ENCODE results near the gene WASF3.

Gene WASF3

DNA sequence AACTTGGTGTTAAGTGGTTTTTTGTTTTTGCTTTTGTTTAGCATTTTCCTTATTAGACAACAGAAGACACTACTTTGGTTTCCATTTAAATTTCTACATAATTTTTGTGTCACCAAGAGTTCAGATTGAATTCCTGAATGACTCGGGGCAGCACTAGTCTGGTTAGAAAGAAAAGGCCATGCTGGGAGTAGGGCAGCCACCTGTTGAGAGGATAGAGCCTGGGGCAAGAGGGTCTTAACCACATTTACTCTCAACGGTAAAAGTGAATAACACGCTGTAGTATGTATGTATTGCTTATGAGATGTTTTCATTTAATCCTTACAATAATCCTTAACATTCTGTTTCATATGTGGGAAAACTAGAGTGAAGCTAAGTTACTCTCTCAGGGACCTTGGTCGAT is 131.5 kb downstream of the WASF3 start:
- DNase-seq, result no peak

DNA sequence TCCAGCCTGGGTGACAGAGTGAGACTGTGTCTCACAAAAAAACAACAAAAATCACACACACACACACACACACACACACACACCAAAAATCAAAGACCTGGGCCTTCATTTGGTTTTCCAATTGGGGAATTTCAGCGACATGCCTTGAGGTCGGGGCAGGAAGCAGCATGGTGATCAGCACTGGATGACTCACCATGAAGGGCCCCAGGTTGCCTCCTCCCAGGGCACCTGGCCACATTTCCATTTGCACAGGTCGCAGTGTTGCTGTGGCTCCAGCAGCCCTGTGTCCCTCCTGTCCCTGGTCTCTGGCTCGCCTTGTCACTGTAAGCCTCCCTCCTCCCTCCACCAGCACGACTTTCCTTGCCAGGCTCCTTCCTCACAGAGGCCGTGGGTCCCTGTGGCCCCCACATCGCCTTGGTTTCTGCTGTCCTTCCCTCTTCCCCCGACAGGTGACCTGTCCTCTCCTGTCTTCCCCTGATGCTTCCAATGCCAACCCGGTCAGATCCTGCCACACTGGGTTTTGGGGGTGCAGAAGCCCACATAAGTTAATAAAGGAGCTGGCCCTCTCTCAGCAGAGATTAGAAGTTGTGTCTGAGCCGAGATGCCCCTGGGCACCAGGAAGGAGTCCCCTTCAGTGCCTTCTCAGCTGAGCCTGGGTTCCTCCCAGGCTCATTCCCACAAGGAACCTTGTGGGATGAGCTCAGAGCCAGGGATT is 136.4 kb downstream of the WASF3 start:
- no peak for DNase-seq

DNA sequence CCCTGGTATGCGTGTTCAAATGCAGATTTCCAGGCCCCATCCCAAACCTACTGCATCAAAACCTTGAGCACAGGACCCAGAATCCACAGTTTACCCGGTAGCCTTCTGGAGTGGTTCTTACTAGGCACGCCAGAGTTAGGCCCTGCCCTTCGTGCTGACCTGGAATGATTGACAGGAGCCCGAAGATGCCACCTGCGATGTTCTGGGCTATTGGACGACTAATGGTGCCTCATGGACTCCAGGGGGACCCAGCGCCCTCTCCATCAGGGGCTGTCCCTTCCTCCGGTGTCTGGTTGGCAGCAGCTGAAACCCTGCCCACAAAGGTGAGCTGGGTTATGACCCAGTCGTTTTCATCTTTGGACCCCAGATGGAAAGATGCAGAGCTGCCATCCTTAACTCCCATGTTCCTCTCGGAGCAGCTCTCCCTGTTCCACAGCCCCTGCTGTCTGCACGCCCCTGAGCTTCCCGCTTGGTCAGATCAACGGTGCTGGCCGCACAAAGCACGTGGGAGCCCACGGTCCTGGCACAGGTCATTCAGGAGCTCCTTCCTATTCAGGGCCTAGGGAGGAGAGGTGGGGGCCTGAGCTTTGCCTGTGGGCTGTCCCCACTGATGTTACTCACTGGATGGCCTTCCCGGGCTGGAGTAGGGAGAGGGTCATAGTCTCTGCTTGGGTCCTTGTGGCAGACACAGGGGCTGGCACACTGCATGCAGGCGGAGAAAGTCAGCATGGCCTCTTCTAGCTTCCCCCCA is 137.3 kb downstream of the WASF3 start:
- DNase-seq, result no peak

DNA sequence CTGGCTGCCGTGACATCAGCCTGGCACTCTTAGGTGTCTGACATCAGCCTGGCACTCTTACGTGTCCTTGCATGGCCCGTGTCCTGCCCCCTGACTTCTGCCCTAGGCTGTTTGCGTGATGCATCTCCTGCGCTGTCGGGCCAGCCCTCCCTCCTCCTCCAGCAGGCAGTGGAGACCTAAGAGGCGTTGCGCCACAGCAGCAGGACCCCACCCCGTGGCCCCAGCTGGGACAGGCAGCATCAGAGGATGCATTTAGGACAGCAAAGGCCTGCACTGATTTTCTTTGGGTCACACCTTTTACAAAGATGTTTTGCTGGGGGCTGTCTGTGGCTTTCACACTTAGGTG is 137.8 kb downstream of the WASF3 start:
- no peak for DNase-seq

DNA sequence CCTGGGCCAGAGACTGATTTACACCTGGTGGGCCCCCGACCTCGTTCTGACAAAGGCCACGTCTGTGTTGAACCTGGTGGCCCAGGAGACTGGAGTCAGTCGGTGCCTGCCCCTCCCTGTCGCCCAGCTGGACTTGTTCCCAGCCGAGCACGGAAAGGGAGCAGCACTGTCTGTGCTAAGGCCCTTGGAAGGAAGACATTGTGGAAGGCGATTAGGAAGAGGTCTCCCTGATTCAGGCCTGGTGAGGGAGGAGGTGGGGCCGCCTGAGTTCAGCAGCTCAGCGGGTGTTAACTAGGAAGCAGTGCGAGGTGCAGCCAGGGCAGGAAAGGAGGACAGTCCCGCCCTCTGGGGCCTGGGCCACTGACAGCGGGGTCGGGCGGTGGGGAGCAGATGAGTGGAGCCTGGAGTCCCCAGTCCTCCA is 138.4 kb downstream of the WASF3 start:
- no peak for DNase-seq

DNA sequence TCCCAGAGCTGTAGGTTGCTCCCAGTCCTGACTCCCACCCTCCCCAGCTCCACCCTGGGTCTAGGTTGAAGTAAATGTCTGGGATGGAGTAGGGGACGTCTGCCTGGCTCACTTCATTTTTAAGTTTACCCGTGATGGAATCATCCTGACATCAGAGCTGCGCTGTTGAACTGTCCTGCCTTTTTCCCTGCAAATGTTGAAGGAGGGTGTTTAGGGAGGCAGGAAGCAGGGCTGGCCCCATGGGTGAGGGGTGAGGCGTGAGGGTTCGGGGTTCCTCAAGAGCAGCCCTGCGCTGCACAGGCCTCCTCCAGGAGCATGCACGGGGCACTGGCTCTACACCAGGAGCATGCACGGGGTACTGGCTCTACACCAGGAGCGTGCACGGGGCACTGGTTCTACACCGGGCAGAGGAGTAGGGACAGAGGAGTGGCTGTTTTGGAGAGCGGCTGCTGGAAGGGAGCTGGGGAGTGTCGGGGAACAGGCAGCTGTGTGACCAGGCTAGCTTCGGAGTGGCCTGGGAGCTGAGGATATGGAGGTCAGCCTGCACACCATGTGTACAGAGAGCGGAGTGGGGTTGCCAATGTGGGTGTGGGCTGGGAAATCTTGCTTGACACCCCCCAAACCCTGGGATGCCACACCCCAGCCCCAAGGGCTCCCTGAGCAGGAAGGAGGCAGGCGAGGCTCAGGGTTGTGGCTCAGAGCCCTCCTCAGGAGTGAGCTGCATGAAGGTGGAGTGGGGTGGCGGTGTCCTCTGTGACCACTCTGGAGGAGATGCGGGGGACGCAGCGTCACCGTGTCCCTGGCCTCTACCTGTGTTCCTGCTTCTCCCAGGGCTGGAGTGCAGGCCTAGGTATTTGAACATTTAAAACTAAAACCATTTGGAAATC is 139.8 kb downstream of the WASF3 start:
- DNase-seq, result no peak

DNA sequence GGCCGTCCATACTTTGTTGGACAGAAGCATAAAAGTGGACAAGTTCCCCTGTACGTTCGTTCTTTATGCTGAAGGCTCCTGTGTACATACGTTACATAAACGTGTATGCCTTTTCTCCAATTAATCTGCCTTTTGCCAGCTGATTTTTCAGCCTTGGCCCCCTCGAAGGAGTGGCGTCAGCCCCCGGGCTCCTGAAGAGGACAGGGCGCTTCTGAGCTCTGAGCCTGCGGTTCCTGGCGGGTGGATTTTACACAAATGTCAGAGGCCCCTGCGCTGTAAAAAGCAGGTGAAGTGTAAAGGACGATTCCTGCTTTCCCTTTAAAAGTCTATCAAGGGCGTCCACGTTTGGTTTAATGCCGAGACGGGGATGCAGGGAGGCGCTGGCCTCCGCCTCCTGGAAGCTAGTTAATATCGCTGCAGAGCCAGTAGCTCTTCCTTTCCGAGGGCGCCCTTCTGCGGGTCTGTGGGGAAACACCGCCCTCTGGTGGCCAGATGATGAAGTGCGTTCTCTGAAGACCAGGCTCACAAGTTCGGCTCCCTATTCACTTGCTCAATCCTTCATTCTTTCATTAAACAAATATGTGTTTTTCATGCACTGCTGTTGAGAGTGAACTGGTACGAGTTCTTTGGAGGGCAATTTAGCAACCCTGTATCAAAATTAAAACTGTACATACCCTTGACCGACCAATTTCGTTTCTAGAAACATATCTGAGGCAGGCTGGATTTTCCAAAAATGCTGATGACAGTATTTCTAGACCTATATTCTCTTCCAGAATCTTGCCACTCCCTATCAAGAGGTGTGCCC is 141.1 kb downstream of the WASF3 start:
- peak; percentile 71 to 75 for DNase-seq

DNA sequence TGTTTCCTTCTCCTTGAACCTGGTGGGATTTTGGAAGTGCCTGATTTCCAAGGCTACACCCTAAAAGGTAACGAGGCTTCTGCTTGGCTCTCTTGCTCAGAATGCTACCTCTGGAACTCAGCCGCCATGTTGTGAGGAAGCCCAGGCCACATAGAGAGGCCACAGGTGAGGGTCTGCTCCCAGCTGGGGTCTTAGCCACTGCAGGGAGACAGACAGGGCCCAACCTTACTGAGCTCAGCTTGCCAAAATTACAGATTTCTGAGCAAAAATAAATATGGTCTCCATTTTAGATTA is 141.7 kb downstream of the WASF3 start:
- no peak for DNase-seq

DNA sequence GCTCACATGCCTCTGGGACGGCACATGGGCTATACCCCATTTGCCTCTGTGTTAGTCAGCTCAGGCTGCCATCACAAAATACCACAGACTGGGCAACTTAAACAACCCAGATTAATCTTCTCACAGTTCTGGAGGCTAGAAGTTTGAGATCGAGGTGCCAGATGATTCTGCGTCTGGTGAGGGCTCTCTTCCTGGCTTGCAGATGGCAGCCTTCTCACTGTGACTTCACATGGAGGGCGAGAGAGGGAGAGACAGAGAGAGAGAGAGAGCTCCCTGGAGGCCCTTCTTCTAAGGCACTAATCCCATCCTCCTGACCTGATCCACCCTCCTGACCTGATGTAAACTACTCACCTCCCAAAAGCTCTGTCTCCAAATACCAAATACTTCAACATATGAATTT is 148.1 kb downstream of the WASF3 start:
- DNase-seq, result no peak

DNA sequence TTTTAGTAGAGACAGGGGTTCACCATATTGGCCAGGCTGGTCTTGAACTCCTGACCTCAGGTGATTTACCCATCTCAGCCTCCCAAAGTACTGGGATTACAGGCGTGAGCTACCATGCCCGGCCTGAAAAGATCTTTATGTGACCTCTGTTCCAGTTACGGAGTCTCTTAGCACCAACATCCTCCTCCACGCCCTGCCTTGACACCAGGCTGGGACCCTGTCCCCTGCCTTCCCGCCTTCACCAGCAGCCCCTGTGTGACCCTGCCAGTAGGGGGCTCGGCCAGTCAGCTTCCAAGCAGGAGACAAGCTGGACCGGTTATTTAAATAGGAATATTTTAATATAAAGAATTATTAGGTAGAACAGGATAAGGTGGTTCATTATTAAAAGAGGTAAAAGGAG is 148.9 kb downstream of the WASF3 start:
- no peak for DNase-seq

DNA sequence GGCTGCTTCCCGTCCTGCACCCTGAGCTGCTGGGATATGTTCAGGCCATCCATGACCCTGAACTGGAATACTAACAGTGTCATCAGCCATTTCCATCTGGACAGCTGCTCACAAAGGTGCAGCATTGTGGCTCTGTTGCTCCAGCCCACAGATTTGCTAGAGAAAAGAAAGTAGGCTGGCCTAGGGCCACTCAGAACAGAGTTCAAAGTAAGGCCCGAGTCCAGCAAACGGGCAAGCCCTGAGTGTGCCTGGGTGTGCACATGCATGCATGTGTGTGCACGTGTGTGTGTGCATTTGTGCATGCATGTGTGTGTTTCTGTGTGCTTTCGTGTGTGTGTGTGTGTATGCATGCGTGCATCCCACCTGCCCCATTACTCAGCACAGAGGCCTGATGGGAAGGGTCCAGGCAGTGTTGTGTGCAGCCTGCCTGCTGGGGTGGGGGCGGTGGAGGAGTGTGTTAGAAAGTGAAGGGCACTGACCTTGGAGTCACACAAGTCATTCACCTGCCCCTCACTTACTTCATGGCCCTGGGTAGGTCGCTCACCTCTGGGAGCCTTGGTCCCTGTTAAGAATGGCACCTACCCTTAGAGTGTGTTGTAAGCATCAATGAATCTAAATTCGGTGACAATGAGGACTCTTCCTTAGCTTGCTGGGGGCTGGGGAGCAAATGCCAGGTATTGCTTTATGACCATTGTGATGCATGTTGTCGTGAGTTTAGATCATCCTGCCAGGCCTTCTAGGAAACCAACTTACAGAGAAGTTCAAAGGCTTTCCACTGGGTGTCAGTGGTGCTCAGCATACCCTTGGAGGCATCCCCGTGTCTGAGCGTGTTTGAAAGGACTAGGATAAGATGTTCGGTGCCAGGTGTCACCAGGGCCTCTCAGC is 149.9 kb downstream of the WASF3 start:
- no peak for DNase-seq

DNA sequence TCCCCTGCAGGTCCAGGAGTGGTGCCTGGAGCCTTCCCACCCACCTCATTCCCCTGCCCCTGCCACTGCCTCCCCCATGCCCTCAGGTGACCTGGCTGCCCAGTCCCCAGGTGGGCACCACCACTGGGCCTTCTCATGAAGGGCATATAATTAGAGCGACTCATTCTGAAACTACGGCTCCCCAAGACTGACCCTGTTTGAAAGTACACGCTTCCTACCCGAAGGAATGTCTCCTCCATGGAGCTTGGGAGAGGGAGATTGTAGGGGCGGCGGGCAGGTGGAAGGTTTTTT is 150.5 kb downstream of the WASF3 start:
- no peak for DNase-seq

DNA sequence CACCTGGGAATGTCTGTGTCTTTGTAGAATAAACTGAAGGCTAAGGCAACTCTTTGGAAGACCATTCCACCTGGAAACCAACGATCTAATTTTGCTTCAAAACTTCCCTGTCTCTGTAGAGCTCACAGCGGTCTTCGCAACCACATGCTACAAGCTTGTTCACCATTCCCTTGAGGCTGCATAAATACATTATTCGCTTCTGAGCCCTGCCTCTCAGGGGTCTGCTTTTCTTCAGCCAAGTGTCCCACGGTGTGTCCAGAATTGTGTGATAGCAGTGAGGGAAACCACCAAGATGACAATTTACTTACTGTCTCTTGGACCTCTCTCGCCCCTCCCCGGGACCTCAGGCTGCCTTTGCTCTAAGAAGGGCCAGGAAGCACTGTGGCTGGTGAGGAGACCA is 152.0 kb downstream of the WASF3 start:
- no peak for DNase-seq

DNA sequence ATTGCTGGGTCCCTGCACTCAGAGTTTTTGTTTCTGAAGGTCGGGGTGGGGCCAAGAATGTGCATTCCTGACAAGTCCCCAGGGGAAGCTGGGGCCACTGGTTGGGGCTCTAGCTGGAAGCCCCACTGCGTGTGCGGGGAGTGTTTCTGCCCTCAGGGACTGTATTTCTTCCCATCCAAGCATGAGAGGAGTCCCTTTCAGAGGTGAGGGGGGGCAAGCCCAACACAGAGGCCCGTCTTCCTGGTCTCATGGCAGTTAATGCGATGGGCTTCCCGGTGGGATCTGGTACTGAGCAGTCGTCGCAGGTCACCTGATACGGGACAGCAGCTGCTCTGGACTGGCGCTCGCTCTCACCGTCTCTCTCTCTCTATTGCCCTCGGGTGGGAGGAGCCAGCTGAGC is 152.7 kb downstream of the WASF3 start:
- DNase-seq, result no peak

DNA sequence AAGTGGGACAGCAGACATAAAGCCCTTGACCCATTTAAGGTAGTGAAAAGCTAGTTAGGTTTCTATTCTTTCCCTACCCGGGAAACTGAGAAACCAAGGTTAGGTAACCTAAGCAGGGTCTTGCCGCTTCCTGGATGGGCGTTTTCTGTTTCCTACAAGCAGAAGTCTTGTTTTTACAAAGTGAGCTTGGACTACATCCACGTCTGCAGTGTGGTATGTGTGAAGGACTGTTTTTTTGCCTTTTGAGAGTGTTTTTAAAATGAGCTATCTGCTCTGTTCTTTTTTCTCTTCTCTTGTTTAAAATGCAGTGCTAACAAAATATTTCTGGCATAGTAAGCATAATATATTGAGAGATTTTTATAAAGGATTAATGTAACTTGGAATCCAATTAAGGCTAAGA is 153.7 kb downstream of the WASF3 start:
- no peak for DNase-seq

DNA sequence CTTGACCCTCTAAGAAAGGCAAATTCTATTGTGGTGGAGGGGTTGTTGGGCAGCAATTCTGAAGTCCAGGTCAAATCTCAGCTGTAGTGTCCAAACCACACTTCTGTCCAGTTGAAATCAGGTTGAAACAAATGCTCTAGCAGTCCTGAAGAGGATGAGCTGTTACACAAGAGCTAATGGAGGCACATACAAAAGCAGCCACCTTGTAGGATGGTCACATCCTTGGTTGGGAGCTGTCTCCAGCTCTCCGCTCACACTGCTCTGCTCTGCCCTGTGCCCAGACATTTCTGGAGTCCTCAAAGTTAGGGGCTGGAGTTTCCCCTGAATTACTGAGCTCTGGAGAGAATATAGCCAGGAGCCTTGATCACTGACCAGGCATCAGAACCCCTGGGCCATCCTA is 155.9 kb downstream of the WASF3 start:
- DNase-seq, result no peak

DNA sequence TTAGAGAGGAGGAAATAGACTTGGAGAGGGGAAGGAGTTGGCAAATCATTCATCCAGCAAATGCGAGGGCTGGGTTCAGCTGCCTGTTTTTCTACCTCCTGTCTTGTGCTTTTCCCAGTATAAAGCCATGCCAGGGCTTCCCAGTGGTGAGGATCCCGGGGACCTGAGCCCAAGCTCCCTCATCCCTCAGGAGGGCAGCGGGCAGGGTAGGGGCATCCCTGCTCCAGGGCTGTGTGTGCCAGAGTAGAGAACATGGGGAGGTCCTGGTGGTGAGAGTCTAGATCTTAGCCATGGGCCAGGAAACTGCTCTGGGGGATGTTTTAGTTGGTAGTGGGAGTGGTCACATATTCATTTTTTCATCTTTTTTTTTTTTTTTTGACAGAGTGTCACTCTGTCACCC is 159.5 kb downstream of the WASF3 start:
- DNase-seq, result no peak

DNA sequence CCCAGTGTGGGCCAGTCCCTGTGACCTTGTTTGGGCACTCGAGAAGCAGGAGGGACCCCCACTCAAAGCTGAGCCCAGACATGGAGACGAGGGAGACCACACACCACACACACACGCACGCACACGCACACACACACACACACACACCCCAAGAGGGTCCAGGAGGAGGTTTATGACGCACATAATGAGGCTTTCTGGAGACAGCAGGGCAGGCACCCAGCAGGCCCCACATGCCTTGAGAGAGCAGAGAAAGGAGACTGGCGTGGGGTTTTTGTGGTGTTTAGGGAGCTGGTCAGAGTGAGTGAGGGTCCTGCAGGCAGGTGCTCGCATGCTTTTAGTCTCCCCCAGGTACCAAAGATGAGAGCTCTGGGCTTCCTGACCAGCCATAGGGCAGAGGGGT is 160.7 kb downstream of the WASF3 start:
- no peak for DNase-seq

DNA sequence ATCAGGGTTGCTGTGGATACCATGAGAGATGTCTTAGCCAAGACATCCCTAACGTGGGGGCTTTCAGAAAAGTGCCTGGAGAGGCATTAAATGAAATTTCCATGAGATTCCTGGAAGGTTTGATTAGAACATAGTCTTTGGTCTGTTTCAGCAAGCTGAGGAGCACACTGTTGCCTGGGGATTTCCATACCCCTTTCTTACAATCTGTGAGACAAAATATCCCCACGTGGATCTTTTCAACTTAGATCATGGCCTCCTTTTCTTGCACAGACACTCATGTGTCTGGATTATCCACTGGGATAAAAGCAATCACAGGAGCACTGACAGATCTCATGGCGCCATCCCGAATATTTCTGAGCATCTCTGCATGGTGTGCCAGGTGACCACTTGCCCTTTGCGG is 161.4 kb downstream of the WASF3 start:
- no peak for DNase-seq

DNA sequence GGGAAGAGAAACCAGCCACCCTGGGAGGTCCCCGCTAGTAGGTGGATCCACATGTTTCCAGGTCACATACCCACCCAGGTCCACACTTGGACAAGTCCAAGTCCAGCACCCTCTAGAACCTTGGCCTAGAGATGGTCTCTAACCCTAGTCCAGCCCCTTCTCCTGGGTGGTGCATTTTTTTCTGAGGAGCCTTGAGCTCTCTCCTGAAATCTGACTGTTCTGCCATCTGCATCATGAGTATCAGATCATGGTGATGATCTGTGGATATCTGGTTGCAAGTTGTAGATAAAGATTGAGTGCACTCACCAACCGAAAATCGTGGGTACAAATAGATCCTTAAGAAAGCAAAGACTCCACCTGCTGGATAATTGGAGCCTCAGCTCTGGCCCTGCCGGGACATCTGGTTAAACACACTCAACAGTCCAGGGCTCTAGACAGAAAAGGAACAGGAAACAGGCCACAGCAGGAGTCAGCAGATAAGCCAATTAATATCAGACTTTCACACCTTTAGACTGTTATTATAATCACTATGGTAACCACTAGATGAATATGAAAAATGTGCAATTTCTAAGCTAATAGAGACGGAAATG is 162.0 kb downstream of the WASF3 start:
- DNase-seq, result no peak

DNA sequence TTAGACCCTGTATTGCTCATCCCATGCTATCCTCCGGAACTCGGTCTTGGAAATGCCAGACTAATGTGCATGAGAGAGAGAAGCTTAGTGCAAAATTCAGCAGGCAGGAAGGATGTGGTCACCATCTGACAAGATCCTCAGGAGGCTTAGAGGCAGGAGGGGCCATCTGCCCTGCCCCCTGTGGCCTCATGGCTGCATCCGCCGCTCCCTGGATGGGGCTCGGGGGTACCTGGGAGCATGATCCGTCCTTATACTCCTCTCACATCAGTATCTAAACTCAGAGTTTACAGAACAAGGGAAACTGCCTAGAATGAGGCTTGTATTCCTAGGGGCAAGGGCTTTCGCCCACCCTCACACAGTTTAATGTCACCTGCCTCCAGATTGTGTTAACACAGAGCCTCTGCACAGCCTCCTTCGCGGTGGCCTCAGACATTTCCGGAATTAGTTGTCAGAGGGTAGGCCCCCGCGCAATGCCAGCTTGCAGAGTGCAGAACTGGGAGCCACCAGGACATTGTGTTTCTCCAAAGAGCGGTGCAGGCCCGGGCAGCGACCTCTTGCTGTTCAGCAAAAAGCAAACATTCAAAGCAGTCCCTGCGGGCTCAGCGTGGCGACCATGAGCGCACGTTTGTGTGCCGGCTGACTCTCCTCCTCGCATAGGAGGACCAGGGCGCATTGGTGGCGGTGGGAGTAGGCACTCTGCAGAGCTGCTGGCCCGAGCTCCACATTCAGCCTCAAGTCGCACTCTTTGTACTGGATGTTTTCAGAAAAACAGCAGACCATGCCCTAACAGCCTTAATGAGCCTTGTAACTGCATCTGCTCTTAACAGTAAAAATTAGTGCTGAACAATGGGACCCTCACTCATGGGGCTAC is 164.0 kb downstream of the WASF3 start:
- no peak for DNase-seq

Data from activated CD4-positive, alpha-beta T cell treated with anti-CD3 and anti-CD28 coated beads, Interleukin-2, amount 50 U/mL, for 4 hours (primary cell).